ENCODE results near the gene PISD.

PISD gene

DNA sequence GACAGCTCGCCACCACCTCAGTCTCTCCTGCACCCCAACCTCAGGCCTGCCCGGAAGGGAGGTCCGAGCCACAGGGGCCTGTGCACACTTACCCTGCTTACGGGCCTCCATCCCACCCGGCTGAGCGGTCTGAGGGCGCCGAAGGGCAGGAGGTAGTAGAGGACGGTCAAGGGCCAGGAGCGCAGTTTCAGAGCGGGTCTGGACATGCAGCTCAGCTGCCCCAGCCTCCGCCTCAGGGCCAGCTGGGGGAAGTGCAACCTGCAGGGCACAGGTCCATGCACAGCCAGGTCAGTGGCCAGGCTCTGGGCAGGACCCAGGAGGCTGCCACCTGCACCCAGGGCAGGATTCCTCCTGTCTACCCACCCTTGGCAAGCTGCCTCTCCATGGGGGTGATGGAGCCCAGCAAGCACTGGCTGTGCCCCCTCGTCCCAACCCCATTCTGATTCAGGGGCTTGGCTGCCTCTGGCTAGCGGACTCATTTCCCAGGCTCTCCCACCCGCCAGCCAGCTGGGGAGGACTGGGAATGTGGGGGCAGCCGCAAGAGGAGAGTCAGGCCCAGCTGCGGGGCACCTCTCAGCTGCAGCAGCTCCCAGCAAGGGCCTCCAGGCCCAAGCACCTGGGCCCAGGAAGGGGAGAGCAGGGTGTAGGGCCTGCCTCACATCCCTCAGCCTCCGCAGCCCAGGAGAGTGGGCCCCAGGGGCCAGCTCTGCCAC, 38.3 kb downstream of the PISD start:
- Histone ChIP-seq H3K36me3 (ENCODE audit: control insufficient read depth, insufficient read depth, low read length) (peaks cover 43% of the 10 kb centered on the region), H3K4me3 (ENCODE audit: low read depth, low read length) (no peak overlapping the region), H3K9ac (ENCODE audit: low read length) (no peak overlapping the region), H3K27me3 (ENCODE audit: control insufficient read depth, insufficient read depth, low read length) (no peaks in the 10 kb centered on the region), H3K4me1 (ENCODE audit: control insufficient read depth, insufficient read depth, low read length) (peaks cover 34% of the 10 kb centered on the region), H3K9me3 (ENCODE audit: control insufficient read depth, insufficient read depth, low read depth, low read length) (no peaks in the 10 kb centered on the region), H3K27ac (ENCODE audit: low read depth, low read length) (no peak overlapping the region)

DNA sequence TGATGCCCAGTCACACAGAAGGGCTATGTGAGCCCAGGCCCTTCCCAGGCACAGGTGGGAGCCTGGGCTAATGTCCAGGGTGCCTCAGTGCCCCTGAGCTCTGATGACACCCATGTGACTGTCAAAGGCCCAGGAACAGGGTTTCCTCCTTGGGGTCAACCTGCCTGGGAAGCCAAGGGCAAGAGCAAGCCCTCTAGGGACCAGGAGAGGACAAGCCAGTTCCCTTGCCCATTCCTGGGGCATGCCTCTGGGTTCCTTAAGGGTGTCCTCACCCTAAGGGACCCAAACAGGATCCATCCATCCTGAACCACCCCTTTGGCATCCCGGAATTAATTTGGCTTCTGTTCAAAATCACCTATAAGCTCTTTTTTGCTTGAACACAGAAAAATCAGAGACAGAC, 39.0 kb downstream of the PISD start:
- H3K4me1 ChIP-seq (ENCODE audit: control insufficient read depth, insufficient read depth, low read length) = peaks cover 34% of the 10 kb centered on the region
- H3K27ac ChIP-seq (ENCODE audit: low read depth, low read length) = no peak overlapping the region
- H3K27me3 ChIP-seq (ENCODE audit: control insufficient read depth, insufficient read depth, low read length) = no peaks in the 10 kb centered on the region
- H3K4me3 ChIP-seq (ENCODE audit: low read depth, low read length) = no peak overlapping the region
- no peak overlapping the region for H3K9ac ChIP-seq (ENCODE audit: low read length)
- peaks cover 45% of the 10 kb centered on the region for H3K36me3 ChIP-seq (ENCODE audit: control insufficient read depth, insufficient read depth, low read length)
- no peaks in the 10 kb centered on the region for H3K9me3 ChIP-seq (ENCODE audit: control insufficient read depth, insufficient read depth, low read depth, low read length)

- Histone ChIP-seq H3K4me1 (ENCODE audit: control insufficient read depth, insufficient read depth, low read length) (peaks cover 26% of the 10 kb centered on the region), H3K27ac (ENCODE audit: low read depth, low read length) (no peak overlapping the region), H3K4me3 (ENCODE audit: low read depth, low read length) (no peak overlapping the region), H3K36me3 (ENCODE audit: control insufficient read depth, insufficient read depth, low read length) (peaks cover 58% of the 10 kb centered on the region), H3K27me3 (ENCODE audit: control insufficient read depth, insufficient read depth, low read length) (no peaks in the 10 kb centered on the region), H3K9me3 (ENCODE audit: control insufficient read depth, insufficient read depth, low read depth, low read length) (no peaks in the 10 kb centered on the region), H3K9ac (ENCODE audit: low read length) (no peak overlapping the region)
Measured at GRCh38 chr22:31621507-31622124, 40.4 kb downstream of the PISD start.

- peaks cover 19% of the 10 kb centered on the region for H3K4me1 ChIP-seq (ENCODE audit: control insufficient read depth, insufficient read depth, low read length)
- peaks cover 62% of the 10 kb centered on the region for H3K36me3 ChIP-seq (ENCODE audit: control insufficient read depth, insufficient read depth, low read length)
- no peak overlapping the region for H3K27ac ChIP-seq (ENCODE audit: low read depth, low read length)
- H3K9me3 ChIP-seq (ENCODE audit: control insufficient read depth, insufficient read depth, low read depth, low read length) = no peaks in the 10 kb centered on the region
- no peak overlapping the region for H3K4me3 ChIP-seq (ENCODE audit: low read depth, low read length)
- H3K9ac ChIP-seq (ENCODE audit: low read length) = no peak overlapping the region
- no peaks in the 10 kb centered on the region for H3K27me3 ChIP-seq (ENCODE audit: control insufficient read depth, insufficient read depth, low read length)
Measured at GRCh38 chr22:31620756-31621480, 41.1 kb downstream of the PISD start.

- H3K9ac ChIP-seq (ENCODE audit: low read length) = no peak overlapping the region
- H3K9me3 ChIP-seq (ENCODE audit: control insufficient read depth, insufficient read depth, low read depth, low read length) = no peaks in the 10 kb centered on the region
- no peaks in the 10 kb centered on the region for H3K27me3 ChIP-seq (ENCODE audit: control insufficient read depth, insufficient read depth, low read length)
- H3K4me3 ChIP-seq (ENCODE audit: low read depth, low read length) = no peak overlapping the region
- peaks cover 62% of the 10 kb centered on the region for H3K36me3 ChIP-seq (ENCODE audit: control insufficient read depth, insufficient read depth, low read length)
- H3K27ac ChIP-seq (ENCODE audit: low read depth, low read length) = no peak overlapping the region
- H3K4me1 ChIP-seq (ENCODE audit: control insufficient read depth, insufficient read depth, low read length) = peaks cover 8% of the 10 kb centered on the region
Measured at GRCh38 chr22:31619611-31620300, 42.3 kb downstream of the PISD start.

- Histone ChIP-seq H3K36me3 (ENCODE audit: control insufficient read depth, insufficient read depth, low read length) (peaks cover 62% of the 10 kb centered on the region), H3K27ac (ENCODE audit: low read depth, low read length) (no peak overlapping the region), H3K4me3 (ENCODE audit: low read depth, low read length) (no peak overlapping the region), H3K27me3 (ENCODE audit: control insufficient read depth, insufficient read depth, low read length) (no peaks in the 10 kb centered on the region), H3K9ac (ENCODE audit: low read length) (no peak overlapping the region), H3K9me3 (ENCODE audit: control insufficient read depth, insufficient read depth, low read depth, low read length) (no peaks in the 10 kb centered on the region), H3K4me1 (ENCODE audit: control insufficient read depth, insufficient read depth, low read length) (no peaks in the 10 kb centered on the region)
Measured at GRCh38 chr22:31618471-31619176, 43.4 kb downstream of the PISD start.

DNA sequence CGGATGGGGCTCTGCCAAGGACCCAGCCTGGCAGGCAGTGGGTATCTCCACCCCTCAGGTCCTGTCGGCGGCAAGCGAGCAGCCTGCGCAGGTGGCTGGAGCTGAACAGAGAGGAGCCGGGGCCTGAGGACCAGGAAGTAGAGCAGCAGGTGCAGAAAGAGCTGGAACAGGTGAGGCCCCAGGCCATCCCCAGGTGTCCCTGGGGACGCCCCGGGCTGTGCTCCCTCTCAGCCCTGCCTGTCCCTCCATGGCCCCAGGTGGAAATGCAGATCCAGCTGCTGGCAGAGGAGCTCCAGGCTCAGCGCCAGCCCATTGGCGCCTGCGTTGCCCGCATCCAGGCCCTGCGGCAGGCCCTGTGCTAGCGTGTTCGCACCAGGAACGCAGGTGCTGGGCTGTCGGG, 44.0 kb downstream of the PISD start:
- H3K27ac ChIP-seq (ENCODE audit: low read depth, low read length) = no peak overlapping the region
- H3K27me3 ChIP-seq (ENCODE audit: control insufficient read depth, insufficient read depth, low read length) = no peaks in the 10 kb centered on the region
- peaks cover 62% of the 10 kb centered on the region for H3K36me3 ChIP-seq (ENCODE audit: control insufficient read depth, insufficient read depth, low read length)
- no peaks in the 10 kb centered on the region for H3K4me1 ChIP-seq (ENCODE audit: control insufficient read depth, insufficient read depth, low read length)
- H3K4me3 ChIP-seq (ENCODE audit: low read depth, low read length) = no peak overlapping the region
- H3K9me3 ChIP-seq (ENCODE audit: control insufficient read depth, insufficient read depth, low read depth, low read length) = no peaks in the 10 kb centered on the region
- no peak overlapping the region for H3K9ac ChIP-seq (ENCODE audit: low read length)

DNA sequence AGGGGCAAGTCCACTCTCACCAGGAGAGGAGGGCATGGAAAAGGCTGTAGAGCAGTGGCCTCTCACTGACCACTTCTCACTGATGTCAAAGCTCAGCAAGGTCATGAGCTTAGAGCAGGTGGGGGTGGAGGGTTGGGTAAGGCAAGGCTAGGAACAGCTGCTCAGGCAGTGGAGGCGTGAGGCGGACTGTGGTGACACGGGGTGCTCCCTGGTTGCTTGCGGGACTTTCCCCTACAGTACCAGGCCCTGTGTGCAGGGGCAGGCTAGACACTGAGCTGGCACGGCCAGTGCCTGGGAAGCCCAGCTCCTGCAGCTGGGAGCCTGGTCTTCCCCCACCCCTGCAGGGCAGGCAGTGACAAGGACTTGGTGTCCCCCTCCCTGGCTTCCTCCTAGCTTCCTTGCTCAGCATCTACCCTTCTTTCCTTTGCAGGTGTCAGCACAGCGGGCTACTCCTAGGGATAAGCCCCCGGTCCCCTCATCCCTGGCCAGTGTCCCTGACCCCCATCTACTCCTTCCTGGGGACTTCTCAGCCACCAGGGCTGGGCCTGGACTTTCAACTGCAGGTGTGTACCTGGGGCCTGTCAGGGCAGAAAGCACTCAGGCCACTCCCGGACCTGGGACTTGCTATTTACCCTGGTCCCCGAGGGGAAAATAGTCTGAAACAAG, 45.6 kb downstream of the PISD start:
- no peak overlapping the region for H3K27ac ChIP-seq (ENCODE audit: low read depth, low read length)

GRCh38 chr22:31615940-31616314, 46.1 kb downstream of the PISD start:
- Histone ChIP-seq H3K9ac (ENCODE audit: low read length) (no peak overlapping the region), H3K27me3 (ENCODE audit: control insufficient read depth, insufficient read depth, low read length) (no peaks in the 10 kb centered on the region), H3K4me3 (ENCODE audit: low read depth, low read length) (no peak overlapping the region), H3K27ac (ENCODE audit: low read depth, low read length) (no peak overlapping the region), H3K36me3 (ENCODE audit: control insufficient read depth, insufficient read depth, low read length) (peaks cover 54% of the 10 kb centered on the region), H3K9me3 (ENCODE audit: control insufficient read depth, insufficient read depth, low read depth, low read length) (no peaks in the 10 kb centered on the region), H3K4me1 (ENCODE audit: control insufficient read depth, insufficient read depth, low read length) (no peaks in the 10 kb centered on the region)

More for the DNA sequence above, 45.6 kb downstream of the PISD start:
- Histone ChIP-seq H3K27me3 (ENCODE audit: control insufficient read depth, insufficient read depth, low read length) (no peaks in the 10 kb centered on the region), H3K9me3 (ENCODE audit: control insufficient read depth, insufficient read depth, low read depth, low read length) (no peaks in the 10 kb centered on the region), H3K36me3 (ENCODE audit: control insufficient read depth, insufficient read depth, low read length) (peaks cover 55% of the 10 kb centered on the region), H3K9ac (ENCODE audit: low read length) (peak overlapping the region; percentile 3), H3K4me3 (ENCODE audit: low read depth, low read length) (no peak overlapping the region), H3K4me1 (ENCODE audit: control insufficient read depth, insufficient read depth, low read length) (no peaks in the 10 kb centered on the region)

GRCh38 chr22:31615491-31615860, 46.5 kb downstream of the PISD start:
- no peak overlapping the region for H3K27ac ChIP-seq (ENCODE audit: low read depth, low read length)
- H3K36me3 ChIP-seq (ENCODE audit: control insufficient read depth, insufficient read depth, low read length) = peaks cover 49% of the 10 kb centered on the region
- no peaks in the 10 kb centered on the region for H3K9me3 ChIP-seq (ENCODE audit: control insufficient read depth, insufficient read depth, low read depth, low read length)
- H3K4me1 ChIP-seq (ENCODE audit: control insufficient read depth, insufficient read depth, low read length) = no peaks in the 10 kb centered on the region
- H3K9ac ChIP-seq (ENCODE audit: low read length) = no peak overlapping the region
- H3K27me3 ChIP-seq (ENCODE audit: control insufficient read depth, insufficient read depth, low read length) = no peaks in the 10 kb centered on the region
- no peak overlapping the region for H3K4me3 ChIP-seq (ENCODE audit: low read depth, low read length)
